Caco-2 (cell line): Measurements from ENCODE around the gene RIN3. TPM values are rescaled to one million over a fixed set of nuclear protein-coding genes. Genes with fewer than 3 reads are reported as not detected.

Experiments
- BruUV-seq: library from RNA; stranded (reverse); fragments of 400-500 nt; replicated peaks from 2 replicates; lab custom pipeline; 2021; lab: Mats Ljungman, UMichigan
- CTCF ChIA-PET: fragments of 300-600 bp; sonication (Branson Sonifier 250); formaldehyde crosslinking; loops from one replicate; lab custom pipeline; 2022; ENCODE audit warnings: antibody characterized with exemption; lab: Charles Lee
- POLR2A ChIA-PET: fragments of 300-600 bp; sonication (Branson Sonifier 250); formaldehyde crosslinking; loops from one replicate; lab custom pipeline; 2022; ENCODE audit warnings: antibody characterized with exemption; lab: Charles Lee
- DNase-seq, 2 experiments: peaks; one replicate each; pipeline versions ENCODE4 v3.0.0 to v3.0.0-alpha.2; 2020 to 2022
- H3K27me3 ChIP-seq: replicated peaks from 2 replicates; pipeline ENCODE4 v1.6.0; 2011; ENCODE audit warnings: low read length; ENCODE audit not compliant: control insufficient read depth, insufficient read depth
- H3K36me3 ChIP-seq: 2 replicates; pipeline ENCODE4 v1.5.1; 2011; ENCODE audit warnings: low read length; ENCODE audit not compliant: control insufficient read depth, insufficient read depth
- H3K4me1 ChIP-seq: fragments of 250-450 bp; sonication (Bioruptor Pico); 2 replicates; pipeline ENCODE4 v1.5.1; 2020; ENCODE audit warnings: mild to moderate bottlenecking
- H3K4me3 ChIP-seq: 2 replicates; pipeline ENCODE4 v1.5.1; 2011; ENCODE audit warnings: low read depth, mild to moderate bottlenecking, control low read depth, low read length
- H3K9me3 ChIP-seq: fragments of 250-450 bp; sonication (Bioruptor Pico); 2 replicates; pipeline ENCODE4 v1.5.1; 2020; ENCODE audit warnings: mild to moderate bottlenecking, moderate library complexity
- H3K27ac Mint-ChIP-seq: one replicate; pipeline ENCODE4 v1.8.0; 2022; ENCODE audit warnings: mixed read lengths; ENCODE audit not compliant: unreplicated experiment
- H3K27me3 Mint-ChIP-seq: one replicate; pipeline ENCODE4 v1.8.0; 2022; ENCODE audit warnings: mixed read lengths; ENCODE audit not compliant: insufficient read depth, unreplicated experiment
- H3K36me3 Mint-ChIP-seq: one replicate; pipeline ENCODE4 v1.8.0; 2022; ENCODE audit warnings: mild to moderate bottlenecking, mixed read lengths; ENCODE audit not compliant: insufficient read depth, unreplicated experiment
- H3K4me1 Mint-ChIP-seq: one replicate; pipeline ENCODE4 v1.8.0; 2022; ENCODE audit warnings: low read depth, mixed read lengths; ENCODE audit not compliant: unreplicated experiment
- H3K4me3 Mint-ChIP-seq: one replicate; pipeline ENCODE4 v1.8.0; 2022; ENCODE audit warnings: mild to moderate bottlenecking, moderate library complexity, mixed read lengths; ENCODE audit not compliant: unreplicated experiment
- H3K9me3 Mint-ChIP-seq: one replicate; pipeline ENCODE4 v1.8.0; 2022; ENCODE audit warnings: mixed read lengths; ENCODE audit not compliant: unreplicated experiment
- CTCF ChIP-seq, 2 experiments: fragments of 200-600 bp in 1 of 2; IDR thresholded peaks; 1 replicate in 1 of 2; 2 replicates in 1 of 2; pipeline versions ENCODE4 v1.5.1 to v1.8.0; 2011 to 2022; ENCODE audit warnings: antibody characterized with exemption in 1 of 2, control low read depth in 1 of 2, inconsistent platforms in 1 of 2, low read depth in 1 of 2, low read length in 1 of 2, mild to moderate bottlenecking in 1 of 2, moderate library complexity in 1 of 2; ENCODE audit not compliant: insufficient read depth in 1 of 2, severe bottlenecking in 1 of 2, unreplicated experiment in 1 of 2
- intact Hi-C: fragments of 100-400 bp; cut with micrococcal nuclease; formaldehyde crosslinking; loops from one replicate; pipeline ENCODE4 v1.10.0; 2022; ENCODE audit not compliant: unreplicated experiment
- total RNA-seq: library from RNA; stranded (reverse); gene quantifications from 2 replicates; pipeline ENCODE4 v1.2.3, GENCODE V29; 2022

The RIN3 gene
- total RNA-seq, 1 experiment from 2014 or later, result 20.7 TPM

DNA sequence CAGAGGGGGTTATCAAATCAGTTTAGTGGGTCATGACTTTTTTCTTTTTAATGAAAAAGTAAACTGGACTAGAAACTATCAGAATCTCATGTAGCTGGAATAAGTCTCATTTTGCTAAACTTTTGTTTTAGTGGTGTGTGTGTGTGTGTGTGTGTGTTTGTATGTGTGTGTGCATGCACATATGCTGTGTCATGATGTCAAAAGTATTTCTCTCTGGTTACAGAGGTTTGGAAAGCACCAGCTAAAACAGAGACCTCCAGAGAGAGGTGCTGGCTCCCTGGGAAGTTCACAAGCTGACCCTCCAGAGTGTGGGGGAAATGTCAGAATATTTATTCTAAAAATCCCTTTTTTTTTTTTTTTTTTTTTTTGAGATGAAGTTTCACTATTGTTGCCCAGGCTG is 120.1 kb downstream of the RIN3 start:
- Mint-ChIP-seq H3K9me3 (no peaks in the 10 kb centered on the region), H3K4me1 (no peaks in the 10 kb centered on the region), H3K27me3 (no peaks in the 10 kb centered on the region), H3K4me3 (no peak overlapping the region), H3K36me3 (peaks cover 6% of the 10 kb centered on the region), H3K27ac (no peak overlapping the region)
- no peak for TF ChIP-seq CTCF (IDR thresholded peaks at IDR 0.05; ENCODE audit: insufficient read depth in 1 of 2, low read depth in 1 of 2, low read length in 1 of 2, severe bottlenecking in 1 of 2, unreplicated experiment in 1 of 2)
- H3K27me3 ChIP-seq, result no peaks in the 10 kb centered on the region
- DNase-seq, result no peak
- ChIA-PET CTCF (interaction anchor here (0.7 kb wide), 1 partner anchor 20 kb away, joined by 5 read pairs; no protein-coding TSS in a partner anchor), POLR2A (no interaction called here)
- no peak overlapping the region for H3K4me3 ChIP-seq
- no peaks in the 10 kb centered on the region for H3K4me1 ChIP-seq
- no peaks in the 10 kb centered on the region for H3K9me3 ChIP-seq
- no peaks in the 10 kb centered on the region for H3K36me3 ChIP-seq
- intact Hi-C loops, result no loop called here
- BruUV-seq, result no TSS peak

DNA sequence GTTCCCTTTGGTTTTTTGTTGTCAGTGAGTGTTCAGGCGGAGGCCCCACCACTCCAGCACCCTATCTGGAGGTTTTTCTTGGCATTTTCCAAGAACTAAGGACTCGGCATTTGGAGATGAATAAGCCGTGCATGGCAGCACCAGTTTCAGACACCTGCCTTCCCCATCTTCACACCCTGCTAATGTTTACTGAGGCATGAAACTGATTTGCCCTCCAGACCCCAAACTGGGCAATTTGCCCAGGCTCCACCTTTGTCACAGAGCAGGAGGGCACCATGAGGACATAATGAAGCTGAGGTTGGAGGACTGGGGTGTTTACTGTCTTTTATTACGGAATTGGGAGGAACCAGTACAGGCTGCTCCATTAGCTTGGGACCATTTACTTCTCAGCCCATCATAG is 121.5 kb downstream of the RIN3 start:
- Mint-ChIP-seq H3K4me3 (no peak overlapping the region), H3K4me1 (no peaks in the 10 kb centered on the region), H3K27ac (no peak overlapping the region), H3K27me3 (no peaks in the 10 kb centered on the region), H3K36me3 (peaks cover 6% of the 10 kb centered on the region), H3K9me3 (no peaks in the 10 kb centered on the region)
- CTCF ChIA-PET, result no interaction called here
- TF ChIP-seq CTCF (IDR thresholded peaks at IDR 0.05; ENCODE audit: insufficient read depth in 1 of 2, low read depth in 1 of 2, low read length in 1 of 2, severe bottlenecking in 1 of 2, unreplicated experiment in 1 of 2), result no peak
- H3K4me3 ChIP-seq, result no peak overlapping the region
- intact Hi-C loops, result no loop called here
- H3K4me1 ChIP-seq, result no peaks in the 10 kb centered on the region
- no peaks in the 10 kb centered on the region for H3K36me3 ChIP-seq
- no TSS peak for BruUV-seq
- H3K27me3 ChIP-seq, result no peaks in the 10 kb centered on the region
- POLR2A ChIA-PET, result no interaction called here
- no peak for DNase-seq
- no peaks in the 10 kb centered on the region for H3K9me3 ChIP-seq

GRCh38 chr14:92635896-92636295 is 122.3 kb downstream of the RIN3 start:
- H3K4me1 ChIP-seq, result no peaks in the 10 kb centered on the region
- no peak overlapping the region for H3K4me3 ChIP-seq
- no peaks in the 10 kb centered on the region for H3K27me3 ChIP-seq
- H3K9me3 Mint-ChIP-seq, result no peaks in the 10 kb centered on the region
- no peaks in the 10 kb centered on the region for H3K36me3 ChIP-seq
- no peak for TF ChIP-seq CTCF (IDR thresholded peaks at IDR 0.05; ENCODE audit: insufficient read depth in 1 of 2, low read depth in 1 of 2, low read length in 1 of 2, severe bottlenecking in 1 of 2, unreplicated experiment in 1 of 2)
- POLR2A ChIA-PET, result no interaction called here
- H3K9me3 ChIP-seq, result no peaks in the 10 kb centered on the region
- CTCF ChIA-PET, result no interaction called here
- no peaks in the 10 kb centered on the region for H3K4me1 Mint-ChIP-seq
- no peak overlapping the region for H3K4me3 Mint-ChIP-seq
- BruUV-seq, result no TSS peak
- intact Hi-C loops, result no loop called here
- H3K36me3 Mint-ChIP-seq, result peaks cover 6% of the 10 kb centered on the region
- no peak for DNase-seq
- H3K27me3 Mint-ChIP-seq, result no peaks in the 10 kb centered on the region
- H3K27ac Mint-ChIP-seq, result no peak overlapping the region
